GM19452 (cell line): ENCODE data around the gene UNKL.

ENCODE experiments used
- ATAC-seq: cut with Tn5 transposase; IDR thresholded peaks from one replicate; pipeline ENCODE4 v1.9.1; 2021; ENCODE audit not compliant: unreplicated experiment

Gene UNKL, protein sequence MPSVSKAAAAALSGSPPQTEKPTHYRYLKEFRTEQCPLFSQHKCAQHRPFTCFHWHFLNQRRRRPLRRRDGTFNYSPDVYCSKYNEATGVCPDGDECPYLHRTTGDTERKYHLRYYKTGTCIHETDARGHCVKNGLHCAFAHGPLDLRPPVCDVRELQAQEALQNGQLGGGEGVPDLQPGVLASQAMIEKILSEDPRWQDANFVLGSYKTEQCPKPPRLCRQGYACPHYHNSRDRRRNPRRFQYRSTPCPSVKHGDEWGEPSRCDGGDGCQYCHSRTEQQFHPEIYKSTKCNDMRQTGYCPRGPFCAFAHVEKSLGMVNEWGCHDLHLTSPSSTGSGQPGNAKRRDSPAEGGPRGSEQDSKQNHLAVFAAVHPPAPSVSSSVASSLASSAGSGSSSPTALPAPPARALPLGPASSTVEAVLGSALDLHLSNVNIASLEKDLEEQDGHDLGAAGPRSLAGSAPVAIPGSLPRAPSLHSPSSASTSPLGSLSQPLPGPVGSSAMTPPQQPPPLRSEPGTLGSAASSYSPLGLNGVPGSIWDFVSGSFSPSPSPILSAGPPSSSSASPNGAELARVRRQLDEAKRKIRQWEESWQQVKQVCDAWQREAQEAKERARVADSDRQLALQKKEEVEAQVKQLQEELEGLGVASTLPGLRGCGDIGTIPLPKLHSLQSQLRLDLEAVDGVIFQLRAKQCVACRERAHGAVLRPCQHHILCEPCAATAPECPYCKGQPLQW

DNA sequence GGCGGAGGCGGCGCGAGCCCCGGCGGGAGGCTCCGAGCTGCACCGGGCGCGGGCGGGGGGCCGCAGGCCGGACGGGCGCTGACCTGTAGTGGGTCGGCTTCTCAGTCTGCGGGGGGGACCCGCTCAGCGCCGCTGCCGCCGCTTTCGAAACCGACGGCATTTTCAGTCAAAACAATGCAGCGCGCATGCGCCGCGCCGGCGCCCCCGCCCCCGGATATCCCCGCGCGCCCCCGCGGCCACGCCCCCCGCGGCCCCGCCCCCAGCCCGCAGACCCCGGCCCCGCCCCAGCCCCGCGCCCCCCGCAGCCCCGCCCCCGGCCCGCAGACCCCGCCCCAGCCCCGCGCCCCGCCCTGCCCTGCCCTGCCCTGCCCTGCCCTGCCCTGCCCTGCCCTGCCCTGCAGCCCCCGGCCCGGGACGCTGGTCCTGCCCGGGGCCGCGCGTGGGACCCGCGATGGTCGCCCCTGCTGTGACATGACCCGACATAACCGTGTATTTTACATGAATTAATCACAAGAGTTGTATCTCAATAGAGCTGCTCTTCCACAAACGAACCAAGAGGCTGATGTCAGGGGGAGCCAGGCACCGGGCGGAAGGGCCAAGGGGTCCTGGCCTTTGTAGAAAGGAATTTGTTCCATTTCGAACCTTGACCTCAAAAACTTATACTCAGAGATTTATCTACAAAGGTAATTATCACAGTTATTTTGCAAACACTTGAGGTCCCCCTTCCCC is at the start of gene UNKL:
Gene UNKL (minus strand): TSS at position 173 of the 729 bp plus-strand sequence. CDS start 13 bp downstream, at position 160.
- no peak for ATAC-seq

DNA sequence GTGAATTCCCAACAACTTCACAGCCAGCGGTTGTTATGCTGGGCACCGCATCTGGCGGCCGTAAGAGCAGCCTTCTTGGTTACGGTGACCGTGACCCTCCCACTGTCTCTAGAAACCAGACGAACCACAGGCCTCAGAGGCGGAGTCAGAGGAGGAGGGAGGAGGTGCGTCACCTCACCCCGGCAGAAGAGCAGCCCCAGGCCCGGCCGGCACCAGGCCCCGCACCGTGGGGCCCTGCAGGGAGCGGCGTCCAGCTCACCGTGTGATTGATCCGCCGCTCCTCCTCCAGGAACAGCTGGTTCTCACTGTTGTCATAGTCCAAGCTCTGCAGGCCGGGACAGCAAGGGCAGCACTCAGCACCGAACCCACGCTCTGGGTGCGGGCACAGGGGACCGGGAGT is 46.6 kb upstream of the UNKL start:
- no peak for ATAC-seq

DNA sequence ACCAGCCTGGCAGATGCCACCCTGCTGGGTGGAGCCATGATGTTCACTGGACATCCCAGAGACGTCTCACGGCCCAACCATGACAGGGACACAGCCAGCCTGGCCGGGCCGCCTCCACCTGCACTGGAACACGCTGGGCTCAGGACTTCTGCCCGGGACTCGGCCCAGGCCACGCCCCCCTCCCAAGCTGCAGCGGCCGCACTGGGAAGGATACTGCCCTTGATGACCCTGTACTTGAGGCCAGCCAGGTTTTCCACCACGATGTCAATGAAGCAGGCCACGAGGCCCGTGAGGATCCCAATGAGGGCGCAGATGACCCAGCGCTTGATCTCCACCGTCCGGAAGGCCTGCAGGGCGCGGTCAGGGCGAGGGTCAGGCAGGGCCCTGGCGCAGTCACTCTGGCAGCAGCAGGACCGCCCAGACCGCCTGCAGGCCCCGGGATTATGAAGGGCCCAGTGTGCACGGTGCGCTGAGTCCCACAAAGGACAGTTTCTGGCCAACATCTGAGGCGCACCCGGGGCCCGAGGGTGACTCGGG is 46.2 kb upstream of the UNKL start:
- no peak for ATAC-seq

DNA sequence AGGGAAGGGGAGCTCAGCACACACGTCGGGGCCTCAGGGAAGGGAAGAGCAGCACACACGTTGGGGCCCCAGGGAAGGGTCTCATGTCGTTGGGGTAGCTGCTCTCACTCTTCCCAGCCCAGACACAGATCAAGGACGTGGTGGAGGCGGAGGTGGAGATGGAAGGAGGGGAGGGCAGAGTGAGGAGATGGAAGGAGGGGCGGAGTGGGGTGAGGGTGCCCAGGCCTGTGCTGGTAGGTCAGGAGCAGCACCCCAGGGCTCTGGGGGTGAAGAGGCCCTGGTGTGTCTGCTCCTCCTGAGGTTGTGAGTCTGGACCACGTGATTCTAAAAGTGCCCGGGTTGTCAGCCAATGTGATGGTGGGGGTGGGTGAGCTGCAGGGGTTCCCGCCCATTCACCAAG is 45.5 kb upstream of the UNKL start:
- ATAC-seq = no peak

DNA sequence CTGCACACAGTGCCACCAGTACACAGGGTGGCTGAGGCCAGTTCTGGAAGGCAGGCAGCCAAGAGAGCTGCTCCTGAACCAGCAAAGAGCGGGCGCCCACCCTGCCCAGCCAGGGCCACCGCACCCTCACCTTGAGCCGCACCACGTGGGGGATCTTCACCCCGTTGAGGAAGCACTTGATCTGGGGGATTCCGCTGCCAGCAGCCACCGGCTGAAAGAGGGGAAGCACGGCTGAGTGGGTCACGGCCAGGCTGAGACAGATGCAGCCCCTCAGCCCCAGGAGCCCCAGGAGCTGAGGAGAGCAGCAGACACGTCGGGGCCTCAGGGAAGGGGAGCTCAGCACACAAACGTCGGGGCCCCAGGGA is 44.5 kb upstream of the UNKL start:
- no peak for ATAC-seq

DNA sequence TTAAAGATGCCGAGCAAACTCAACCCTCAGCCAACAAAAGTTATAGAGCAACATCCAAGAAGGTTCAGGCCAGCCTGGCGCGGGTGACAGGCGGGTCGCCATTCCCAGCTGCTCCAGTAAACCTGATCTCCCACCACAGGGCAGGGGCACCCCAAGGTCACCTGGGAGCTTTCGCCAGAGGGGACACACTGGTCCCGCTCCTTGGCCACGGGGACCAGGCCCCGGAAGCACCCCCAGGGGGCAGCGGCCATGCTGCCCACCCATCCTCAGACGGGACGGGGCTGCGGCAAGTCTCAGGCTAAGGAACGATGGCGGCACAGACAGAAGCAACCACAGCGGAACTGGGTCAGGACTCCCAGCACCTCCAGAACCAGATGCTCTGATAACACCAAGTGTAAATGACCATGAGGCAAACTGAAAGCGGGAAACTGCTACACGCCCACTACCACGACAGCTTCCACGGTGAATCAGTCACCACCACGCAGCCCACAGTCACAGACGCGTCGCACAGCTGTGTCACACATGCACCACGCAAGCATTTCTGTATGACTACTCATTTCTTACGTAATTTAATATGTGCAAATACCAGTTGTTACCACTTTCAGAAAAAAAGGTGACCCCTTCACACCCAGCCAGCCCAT is 44.0 kb upstream of the UNKL start:
- ATAC-seq = no peak

DNA sequence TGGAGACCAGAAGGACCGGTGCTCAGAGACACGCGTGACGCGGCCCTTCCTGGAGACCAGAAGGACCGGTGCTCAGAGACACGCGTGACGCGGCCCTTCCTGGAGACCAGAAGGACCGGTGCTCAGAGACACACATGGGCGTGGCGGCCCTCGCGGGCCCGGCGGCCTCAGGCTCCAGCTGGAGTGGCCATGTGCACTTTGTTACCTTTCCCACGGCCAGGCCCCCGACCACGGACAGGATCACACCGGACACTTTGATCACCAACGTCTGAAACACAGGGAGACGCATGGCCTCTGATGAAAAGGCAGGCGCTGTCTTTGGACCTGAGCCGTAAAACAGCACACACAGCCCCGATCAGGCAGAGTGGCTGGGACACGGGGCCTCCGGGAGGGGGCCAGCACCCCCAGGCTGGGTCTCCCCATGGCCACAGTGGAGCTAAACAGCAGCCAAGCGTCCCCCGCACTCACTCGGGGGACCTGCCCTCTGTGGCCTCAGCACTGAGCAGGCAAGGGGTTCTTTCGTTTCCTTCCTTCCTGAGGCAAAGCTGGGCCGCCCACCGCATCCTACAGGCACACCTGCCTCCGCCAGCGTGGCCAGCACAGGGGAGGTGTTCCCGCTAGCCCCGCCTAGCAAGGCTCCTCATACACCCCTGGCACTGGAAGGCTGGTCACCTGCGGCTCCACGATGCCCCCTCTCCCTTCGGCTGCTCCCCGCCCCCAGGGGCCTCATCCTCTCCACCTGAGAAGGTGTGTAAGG is 43.2 kb upstream of the UNKL start:
- no peak for ATAC-seq

DNA sequence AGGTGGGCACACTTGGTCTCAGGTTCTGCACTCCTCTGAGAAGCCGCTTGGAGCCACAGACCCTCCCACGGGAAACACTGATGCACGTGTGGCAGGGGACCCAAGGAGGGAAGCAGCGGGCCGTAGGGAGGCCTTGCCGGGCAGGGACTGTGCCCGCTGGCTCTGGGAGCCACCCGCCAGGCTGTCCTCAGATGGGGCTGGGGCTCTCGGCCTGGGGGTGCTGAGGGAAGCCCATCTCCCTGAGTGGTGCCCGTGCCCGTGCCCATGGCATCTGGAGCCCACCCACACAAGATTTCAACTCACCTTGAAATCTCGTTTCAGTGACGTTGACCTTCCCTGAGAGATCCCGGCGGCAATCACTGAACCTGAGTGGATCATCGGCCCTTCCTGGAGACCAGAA is 42.4 kb upstream of the UNKL start:
- no peak for ATAC-seq

DNA sequence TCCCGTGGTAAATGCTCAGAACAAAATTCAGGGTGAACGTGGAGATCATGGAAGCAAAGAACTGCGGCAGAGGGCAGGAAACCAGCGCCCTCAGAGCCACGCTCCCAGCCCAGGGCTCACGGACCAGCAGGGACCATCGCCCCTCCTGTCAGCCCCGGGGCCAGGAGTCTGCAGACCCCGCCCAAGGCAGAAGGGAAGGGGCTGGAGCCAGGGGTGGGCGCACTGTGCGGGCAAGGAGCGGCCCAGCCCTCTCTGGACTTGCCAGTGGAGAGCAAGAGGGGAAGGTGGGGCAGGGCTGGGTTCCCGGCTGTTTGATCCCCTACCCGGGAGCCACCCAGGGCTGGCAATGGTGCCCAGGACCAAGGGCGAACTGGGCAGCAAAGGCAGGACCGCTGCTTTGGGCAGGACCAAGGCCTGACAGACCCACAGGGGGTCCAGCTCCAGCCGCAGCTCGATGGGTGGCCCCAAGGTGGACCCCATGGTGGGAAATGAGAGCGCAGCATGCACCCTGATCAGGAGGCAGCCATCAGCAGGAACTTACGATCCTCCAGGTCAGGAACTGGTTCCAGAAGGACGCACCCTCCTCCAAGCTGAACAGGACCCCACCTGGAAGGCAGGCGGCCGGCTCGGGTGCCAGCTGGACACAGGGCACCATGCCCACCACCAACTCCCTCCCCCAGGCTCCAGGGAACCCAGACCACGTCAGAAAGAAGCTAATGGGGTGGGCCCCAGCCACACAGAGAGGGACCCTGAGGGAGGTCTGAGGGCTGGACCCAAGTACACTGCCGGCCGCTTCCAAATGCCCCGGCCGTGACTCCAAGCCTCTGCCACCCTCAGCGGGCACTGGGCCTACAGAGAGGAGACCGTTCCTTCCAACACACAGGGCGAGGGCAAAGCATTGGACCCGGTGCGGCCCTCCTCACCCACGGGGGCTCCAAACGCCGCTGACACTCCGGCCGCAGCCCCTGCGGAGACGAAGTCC is 41.0 kb upstream of the UNKL start:
- no peak for ATAC-seq

DNA sequence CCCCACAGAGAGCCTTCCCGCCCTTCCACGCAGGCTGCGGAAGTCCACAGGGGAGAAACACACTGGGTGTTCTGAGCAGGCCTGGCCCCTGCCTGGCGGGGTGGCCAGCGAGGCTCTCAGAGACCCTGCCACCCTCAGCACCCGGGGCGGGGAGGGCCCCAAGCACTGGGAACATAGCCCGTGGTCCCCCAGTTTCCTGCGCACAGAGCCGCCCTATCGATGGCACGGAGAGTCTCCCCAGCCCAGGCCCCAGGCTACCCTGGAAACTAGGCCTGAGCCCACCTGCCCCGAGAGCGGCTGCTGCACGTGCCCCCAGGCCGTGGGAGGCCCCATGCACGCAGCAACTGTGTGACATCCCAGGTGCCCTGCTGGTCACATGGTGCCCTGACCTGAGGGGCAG is 40.1 kb upstream of the UNKL start:
- no peak for ATAC-seq

DNA sequence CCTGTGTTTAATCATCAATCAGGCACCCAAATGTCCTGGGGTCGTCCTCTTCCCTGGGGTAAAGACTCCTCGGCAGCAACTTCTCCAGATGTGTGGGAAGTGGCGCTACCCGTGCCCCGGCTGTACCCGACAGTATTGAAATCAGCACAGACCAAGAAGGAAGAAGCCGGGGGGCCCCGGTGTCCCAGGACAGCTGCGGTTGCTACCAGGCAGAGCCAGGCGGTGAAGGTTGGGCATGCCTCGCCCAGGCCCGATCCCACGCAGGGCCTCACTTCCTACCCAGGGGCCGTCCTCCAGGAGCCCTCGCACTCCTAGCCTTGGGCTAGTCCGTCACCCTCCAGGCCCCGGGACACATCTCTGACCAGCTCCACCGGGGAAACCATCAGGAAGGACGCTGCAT is 38.8 kb upstream of the UNKL start:
- ATAC-seq = no peak

DNA sequence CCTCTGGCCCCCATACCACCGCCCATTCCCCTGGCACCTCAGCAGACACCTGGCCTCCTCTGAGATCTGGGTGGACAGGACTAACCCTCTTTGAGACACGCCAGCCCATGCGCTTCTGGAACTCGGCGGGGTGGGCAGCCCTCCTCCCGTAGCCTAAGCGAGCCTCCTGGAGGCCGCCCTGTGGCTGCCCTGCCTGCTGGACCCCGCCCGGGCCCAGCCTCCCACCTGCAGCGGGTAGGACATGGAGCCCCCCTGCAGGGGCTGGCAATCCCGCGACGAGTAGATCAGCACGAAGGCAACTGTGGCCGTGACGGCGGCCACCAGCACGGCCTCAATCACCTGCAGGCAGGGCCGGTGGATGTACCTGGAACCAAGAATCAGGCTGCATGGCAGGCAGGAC is 38.0 kb upstream of the UNKL start:
- no peak for ATAC-seq

DNA sequence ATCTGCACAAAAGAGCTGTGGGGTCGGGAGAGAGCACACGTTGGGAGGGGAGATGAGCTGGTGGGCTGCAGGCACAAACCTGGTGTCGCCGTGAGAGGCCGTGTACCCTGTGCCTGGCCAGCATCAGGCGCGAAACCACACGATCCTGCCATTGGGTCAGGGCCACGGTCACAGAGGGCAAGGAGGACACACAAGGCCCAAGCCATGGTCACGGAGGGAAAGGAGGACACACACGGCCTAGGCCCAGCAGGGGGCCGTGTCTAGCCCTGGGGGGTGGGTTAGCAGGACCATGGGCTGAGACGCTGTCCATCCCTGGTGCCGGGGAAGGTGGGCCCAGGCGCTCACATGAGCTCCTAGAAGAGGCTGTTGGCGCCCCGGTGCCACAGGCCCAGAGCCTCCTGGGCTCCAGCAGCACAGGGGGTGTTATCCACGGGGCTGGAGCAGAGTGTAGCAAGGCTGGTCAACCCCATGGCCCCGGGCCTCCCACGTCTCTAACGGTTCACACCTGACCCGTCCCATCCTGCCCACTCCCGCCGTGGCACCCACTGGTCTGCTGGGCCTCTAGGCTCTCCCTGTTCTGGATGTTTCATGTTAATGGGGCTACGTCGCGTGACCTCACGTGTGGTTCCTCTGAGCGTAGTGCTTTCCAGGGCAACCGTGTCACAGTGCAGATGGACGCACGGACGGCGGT is 37.3 kb upstream of the UNKL start:
- ATAC-seq = no peak

DNA sequence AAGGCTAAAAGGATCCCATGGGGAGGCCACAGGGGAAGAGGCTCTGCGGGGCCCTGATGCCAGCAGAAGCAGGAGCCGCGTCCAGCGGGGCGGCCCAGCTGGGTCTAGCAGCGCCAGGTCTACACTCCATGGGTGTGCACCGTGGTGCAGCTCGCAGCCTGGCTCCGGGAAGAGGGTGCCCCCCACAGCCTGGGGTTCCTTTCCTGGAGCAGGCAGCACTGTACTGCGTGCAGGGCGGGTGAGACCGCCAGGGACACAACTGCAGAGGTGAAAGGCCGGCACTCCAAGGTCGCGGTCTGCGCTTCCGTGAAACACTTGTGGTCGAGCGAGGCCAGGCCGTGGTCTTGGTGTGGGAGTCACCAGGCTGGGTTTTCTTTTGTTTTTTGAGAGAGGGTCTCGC is 36.3 kb upstream of the UNKL start:
- ATAC-seq = no peak

DNA sequence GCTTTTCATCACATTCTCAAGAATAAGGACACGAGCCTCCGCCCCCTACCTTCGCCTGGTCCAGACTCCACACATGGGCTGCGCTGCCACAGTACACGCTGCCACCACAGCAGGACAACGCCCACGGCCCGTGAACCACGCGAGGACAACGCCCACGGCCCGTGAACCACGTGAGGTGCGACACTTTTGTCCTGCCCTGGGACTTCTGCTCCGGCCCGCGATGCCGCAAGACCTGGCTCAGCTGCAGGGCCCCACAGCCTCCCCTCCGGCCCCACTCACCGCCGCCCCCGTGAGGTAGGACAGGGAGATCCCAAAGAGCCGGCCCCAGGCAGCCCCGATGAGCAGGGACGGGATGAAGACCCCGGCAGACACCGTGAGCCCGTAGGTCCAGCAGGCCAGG is 35.7 kb upstream of the UNKL start:
- no peak for ATAC-seq

DNA sequence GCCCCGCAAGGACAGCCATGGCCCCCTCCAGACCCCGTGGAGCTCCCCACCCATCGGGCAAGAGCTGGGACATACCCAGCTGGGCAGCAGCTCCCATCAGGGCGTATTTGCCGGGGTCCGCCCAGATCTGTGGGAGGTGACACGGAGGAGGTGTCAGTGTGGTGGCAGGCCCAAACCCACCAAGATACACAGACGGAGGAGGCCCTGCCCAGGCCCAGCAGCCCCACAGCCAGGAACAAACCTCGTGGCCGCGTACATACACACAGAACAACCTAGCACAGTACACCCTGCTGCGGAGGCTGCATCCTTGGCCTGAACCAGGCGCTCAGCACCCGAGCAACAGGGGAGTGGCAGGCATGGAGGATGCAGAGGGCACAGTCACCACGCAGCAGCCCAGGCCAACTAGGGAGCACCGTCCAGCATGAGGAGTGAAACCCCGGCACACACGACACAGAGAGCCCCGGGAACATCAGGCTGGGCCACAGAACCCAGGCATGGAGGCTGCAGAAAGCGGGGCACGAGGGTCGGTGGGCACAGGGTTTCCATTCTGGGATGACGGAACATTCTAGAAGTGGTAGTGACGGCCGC is 34.8 kb upstream of the UNKL start:
- ATAC-seq = no peak

DNA sequence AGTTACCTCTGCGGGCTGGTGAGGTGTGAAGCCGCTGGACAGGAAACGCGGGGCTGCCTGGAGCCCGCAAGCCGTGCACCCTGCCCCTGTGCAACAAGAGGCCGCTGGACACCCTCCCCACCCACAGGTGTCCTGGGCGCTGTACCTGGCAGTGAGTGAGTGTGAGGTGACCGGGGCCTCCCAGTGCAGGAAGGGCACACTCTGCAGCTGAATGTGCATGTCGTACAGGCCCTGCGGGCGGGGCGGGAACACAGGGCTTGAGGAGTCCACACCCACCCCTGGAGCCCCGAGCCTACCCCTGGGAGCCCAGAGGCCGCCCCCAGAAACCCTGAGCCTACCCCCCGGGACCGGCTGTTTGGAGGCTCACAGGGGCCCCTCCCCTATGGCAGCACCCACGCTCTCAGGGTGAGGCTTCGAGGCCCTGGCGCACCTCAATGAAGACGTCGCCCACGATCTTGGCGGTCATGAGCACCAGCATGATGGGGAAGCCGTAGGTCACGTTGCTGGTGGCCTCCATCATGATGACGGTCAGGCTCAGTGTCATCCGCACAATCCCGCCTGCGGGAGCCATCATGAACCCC is 34.1 kb upstream of the UNKL start:
- no peak for ATAC-seq

DNA sequence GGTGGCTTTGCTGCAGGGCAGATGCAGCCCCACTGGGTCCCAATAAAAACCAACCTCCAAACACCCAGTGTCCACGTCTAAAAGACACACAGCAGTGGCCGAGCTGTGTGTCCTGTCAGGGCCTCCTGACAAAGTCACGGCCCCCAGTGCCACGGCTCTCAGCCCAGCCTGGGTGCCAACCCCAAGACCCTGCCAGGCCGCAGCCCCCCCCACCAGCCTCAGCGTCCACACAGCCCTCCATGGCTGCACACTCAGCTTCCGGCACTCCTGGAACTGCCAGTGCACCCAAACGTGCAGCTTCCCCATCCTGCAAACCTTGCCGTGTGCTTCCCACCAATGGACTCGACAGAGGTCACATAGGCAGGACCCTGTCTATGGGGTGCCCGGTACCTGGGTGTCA is 33.5 kb upstream of the UNKL start:
- no peak for ATAC-seq
